ENCODE measurements around the gene RBMS3.

- TF ChIP-seq SATB2 (CRISPR knock-in tag; IDR thresholded peaks at IDR 0.05) = no peak
- TF ChIP-seq ZNF280D (CRISPR knock-in tag; IDR thresholded peaks at IDR 0.05) = no peak
- no peak for TF ChIP-seq TBP (CRISPR knock-in tag; IDR thresholded peaks at IDR 0.05)
- no peak for TF ChIP-seq ZNF7 (CRISPR knock-in tag; IDR thresholded peaks at IDR 0.05)
- no peak for TF ChIP-seq NFIC (IDR thresholded peaks at IDR 0.05; ENCODE audit: low read length)
- no peak for TF ChIP-seq RELA (CRISPR knock-in tag; IDR thresholded peaks at IDR 0.05)
- no peak for TF ChIP-seq ZBTB3 (CRISPR knock-in tag; IDR thresholded peaks at IDR 0.05; ENCODE audit: borderline replicate concordance, low read depth)
- TF ChIP-seq ARNTL (CRISPR knock-in tag; IDR thresholded peaks at IDR 0.05) = no peak
- TF ChIP-seq POLR2A (IDR thresholded peaks at IDR 0.05; ENCODE audit: insufficient read depth in 1 of 2, low read depth in 2 of 2, low read length in 2 of 2) = no peak
- TF ChIP-seq JUNB (CRISPR knock-in tag; IDR thresholded peaks at IDR 0.05; ENCODE audit: borderline replicate concordance) = no peak
Measured at GRCh38 chr3:29245441-29245840, 35.4 kb upstream of the RBMS3 start.
